GM21360 (cell line): ENCODE measurements around the gene CPVL.

Experiments used
- ATAC-seq: cut with Tn5 transposase; IDR thresholded peaks from one replicate; pipeline ENCODE4 v1.9.1; 2021; ENCODE audit warnings: mild to moderate bottlenecking, moderate library complexity; ENCODE audit not compliant: unreplicated experiment

Gene CPVL

GRCh38 chr7:28984217-28984616 lies 162.1 kb downstream of the CPVL start:
- ATAC-seq: no peak

DNA sequence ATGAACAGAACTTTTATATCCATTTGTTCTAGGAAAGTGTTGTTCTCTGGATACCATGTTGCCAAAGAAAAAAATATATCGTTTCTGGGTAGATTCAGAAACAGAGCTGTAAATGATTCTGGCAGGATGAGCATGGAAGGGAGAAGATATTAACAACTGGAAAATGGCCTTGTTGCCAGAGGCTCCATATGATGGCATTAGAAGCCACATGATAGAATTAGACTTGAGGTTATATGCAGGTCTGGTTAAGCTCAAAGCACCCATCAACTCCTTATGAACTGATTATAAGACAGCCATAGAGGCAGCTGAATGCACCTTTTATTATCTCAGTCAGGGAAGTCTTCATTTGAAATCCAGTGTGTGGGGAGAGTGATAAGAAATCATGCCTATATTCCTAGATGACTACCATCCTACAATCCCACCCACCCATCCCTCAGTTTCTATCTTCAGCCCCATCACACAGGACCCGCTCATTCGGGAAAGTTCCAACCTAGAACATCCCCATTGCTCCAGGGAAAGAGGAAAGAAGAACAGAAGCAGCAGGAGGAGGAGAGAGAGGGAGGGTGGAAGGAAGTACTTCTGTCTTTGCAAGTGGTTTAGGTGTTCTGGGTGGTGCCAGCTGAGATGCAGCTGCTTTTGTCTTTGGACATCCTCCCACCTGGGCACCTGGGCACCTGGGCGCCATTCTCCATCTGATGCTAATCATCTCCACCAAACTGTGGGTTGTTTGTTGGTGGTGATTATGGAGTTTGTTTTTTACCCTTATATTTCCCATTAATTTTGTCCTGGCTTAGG lies 162.7 kb downstream of the CPVL start:
- ATAC-seq: no peak

GRCh38 chr7:28981161-28981465 lies 165.2 kb downstream of the CPVL start:
- no peak for ATAC-seq

DNA sequence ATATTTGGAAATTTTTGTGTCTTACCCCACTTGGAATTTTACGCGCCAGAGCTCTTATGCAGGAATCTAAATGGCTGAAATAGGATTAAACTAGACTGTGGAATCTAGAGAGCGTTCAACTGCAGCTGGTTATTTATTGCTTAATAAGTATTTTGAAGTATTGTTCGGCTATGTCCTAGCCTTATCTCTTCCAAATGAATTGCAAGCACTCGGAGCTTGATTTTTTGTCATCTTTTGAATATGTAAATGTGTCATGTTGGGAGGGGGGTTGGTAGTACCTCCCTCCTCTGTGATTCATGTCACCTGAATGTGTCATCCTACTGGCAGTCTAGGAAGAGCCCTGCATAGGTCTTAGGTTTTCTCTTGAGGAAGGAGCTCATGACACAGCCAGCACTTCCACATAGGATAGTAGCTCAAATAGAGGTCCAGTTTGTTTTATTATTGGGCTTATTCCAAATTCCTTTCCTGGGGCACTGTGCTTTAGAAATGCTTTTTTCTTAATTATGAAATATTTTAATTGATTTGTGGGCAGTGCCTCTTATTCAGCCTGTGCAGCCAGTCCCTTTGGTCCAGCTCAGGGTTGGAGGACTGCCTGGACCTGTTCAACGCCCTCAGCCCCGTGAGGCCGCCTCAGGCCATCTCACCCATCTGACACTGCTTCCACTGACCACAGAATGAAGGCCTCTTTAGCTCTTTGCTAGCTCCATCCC lies 165.7 kb downstream of the CPVL start:
- ATAC-seq: no peak

- no peak for ATAC-seq
Measured at GRCh38 chr7:28979776-28980175, 166.6 kb downstream of the CPVL start.

DNA sequence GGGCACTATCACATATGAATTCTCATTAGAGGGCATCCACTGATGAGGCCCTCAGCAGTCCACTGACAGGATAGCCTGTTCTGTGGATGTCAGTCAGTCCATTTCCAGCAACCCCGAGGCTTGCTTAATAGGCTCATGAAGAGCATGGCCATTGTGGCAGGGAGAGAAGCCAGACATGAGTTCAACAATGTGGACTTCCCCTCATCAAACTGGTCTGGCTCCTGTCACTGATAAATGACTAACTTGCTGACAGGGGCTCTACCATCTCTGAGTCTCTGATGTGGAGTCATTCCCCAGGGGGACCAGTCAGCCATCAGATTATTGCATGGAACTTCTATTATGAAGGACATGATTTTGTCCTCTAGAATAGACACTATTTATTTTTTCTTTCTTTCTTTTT lies 168.5 kb downstream of the CPVL start:
- ATAC-seq: no peak

DNA sequence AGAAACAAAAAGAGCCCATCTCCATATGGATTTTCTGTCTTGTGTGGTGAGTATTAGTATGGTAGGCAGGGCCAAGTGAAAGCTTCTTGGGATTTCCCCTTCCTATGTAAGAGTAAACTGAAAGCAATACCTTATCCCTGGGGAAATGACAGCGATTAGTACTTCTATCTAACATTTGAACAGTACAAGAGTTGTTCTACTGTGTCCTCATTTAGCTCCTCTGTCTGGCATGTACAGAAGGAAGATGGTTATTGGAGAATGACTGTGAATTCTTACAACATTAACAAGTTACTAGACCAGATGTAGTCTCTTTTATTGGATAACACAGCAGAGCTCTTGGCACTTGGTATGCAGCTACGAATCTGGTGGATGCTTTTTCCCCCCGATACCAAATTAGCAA lies 170.3 kb downstream of the CPVL start:
- ATAC-seq: no peak

- no peak for ATAC-seq
Measured at GRCh38 chr7:28973591-28973990, 172.7 kb downstream of the CPVL start.

DNA sequence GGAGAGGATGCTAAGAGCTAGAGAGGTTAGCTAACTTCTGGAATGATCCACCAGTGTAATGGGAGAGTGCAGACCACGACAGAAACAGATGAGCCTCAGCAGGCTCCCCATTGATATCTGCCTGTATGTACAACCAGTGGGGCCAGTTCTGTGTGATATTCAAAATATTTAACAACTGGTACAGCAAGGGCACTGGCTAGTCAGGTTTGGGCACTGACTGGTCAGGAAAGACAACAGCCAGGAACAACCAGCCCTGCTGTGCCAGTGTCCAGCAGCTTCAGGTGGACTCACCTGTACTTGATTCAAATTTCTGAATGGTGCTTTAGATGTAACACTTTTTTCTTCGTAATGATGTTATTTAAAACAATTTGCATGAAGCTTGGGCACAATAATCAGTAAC lies 182.3 kb downstream of the CPVL start:
- no peak for ATAC-seq

- no peak for ATAC-seq
Measured at GRCh38 chr7:28961972-28962371, 184.4 kb downstream of the CPVL start.

DNA sequence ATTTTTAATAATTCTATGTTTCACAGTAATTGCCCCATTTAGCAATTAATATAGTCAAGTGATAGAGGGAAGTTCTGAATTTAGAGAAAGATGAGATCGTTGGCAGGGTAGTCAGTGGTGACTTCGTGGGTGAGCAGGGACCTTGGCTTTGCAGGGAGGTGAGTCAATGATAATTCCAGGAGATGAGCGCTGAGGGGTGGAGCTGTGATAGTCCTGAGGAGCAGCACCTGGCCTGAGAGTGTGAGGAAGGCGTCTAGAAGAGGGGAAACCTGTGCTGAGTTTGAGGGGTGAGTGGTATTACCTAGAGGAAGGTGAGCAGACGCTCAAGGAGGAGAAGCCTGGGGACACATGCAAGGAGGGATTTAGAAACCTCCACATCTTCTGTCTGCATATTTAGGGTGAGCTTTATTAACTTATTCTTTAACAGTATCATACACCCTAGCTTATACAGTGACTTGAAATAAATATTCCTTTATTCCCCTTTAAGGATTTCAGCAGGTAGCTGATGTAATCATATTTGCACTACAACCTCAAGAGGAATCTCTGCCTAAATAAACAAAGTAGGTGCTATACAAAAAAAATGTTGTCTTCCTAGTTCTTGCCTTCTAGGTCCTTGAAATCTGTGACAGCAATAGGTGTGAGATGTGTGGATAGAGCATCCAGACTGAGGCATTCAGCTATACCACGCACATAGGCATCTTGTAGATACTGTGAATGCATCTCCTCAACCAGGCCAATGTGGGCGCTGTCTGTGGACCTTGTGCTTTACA lies 186.1 kb downstream of the CPVL start:
- no peak for ATAC-seq

- ATAC-seq: no peak
Measured at GRCh38 chr7:28958980-28959347, 187.4 kb downstream of the CPVL start.

DNA sequence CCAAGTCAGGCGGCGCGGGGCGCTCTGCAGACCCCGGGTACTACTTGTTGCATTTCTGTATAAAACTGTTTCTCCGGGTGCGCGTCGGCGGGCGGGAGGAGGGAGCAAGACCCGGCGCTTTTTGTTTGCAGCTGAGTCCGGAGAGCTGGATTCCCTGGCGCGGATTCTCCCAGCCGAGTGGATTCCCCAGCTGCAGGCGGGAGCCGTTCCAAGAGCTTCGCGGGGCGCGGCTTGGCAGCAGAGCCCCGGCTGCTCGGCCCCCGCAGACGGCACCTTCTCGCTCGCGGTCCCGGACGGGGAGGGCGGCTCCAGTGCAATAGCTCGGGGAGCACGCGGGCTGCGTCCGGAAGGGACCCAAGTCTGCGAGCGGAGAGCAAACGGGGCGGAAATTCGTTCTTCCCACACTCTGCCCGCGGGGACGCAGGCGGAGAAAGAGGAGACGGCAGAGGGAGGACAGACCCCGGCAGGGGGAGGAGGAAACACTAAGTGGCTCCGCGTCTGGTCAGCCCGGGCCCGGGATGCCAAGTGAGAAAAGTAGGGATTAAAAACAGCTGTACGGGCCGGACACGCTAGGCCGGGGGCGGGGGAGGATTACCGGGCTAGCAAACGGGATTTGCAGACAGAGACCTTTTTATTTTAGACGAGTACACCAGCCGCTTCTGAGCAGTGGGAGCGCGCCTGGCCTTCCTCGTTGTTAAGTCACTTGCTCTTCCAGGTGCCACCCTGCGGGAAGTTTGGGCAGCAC lies 187.9 kb downstream of the CPVL start, which contains the start of gene TRIL:
Gene TRIL (minus strand): TSS at position 96 of the 745 bp plus-strand sequence. CDS start 284 bp downstream, outside the sequence.
- ATAC-seq: no peak

GRCh38 chr7:28957751-28958234 lies 188.5 kb downstream of the CPVL start:
- no peak for ATAC-seq

DNA sequence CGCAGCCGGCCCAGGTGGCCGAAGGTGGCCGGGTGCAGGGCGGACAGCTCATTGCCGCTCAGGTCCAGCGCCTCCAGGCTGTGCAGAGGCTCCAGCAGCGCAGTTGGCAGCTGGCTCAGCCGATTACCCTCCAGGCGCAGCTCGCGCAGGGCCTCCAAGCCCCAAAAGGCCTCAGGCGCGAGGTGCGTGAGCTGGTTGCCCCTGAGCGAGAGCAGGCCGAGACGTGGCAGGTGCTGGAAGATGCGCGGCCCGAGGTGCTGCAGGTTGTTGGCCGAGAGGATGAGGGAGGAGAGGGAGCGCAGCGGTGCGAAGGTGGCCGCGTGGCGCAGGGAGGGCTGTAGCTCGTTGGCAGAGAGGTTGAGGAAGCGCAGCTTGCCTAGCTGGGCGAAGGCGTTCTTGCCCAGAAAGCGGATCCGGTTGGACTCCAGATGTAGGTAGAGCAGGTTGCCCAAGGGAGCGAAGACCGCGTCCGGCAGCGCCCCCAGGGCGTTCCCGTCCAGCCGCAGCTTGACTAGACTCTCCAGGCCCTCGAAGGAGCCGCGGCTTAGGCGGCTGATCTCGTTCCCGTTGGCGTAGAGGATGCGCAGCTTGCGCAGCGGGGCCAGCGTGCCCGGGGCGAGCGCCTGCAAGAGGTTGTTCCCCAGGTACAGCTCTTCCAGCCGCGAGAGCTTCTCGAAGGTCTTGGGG lies 189.1 kb downstream of the CPVL start:
- no peak for ATAC-seq

DNA sequence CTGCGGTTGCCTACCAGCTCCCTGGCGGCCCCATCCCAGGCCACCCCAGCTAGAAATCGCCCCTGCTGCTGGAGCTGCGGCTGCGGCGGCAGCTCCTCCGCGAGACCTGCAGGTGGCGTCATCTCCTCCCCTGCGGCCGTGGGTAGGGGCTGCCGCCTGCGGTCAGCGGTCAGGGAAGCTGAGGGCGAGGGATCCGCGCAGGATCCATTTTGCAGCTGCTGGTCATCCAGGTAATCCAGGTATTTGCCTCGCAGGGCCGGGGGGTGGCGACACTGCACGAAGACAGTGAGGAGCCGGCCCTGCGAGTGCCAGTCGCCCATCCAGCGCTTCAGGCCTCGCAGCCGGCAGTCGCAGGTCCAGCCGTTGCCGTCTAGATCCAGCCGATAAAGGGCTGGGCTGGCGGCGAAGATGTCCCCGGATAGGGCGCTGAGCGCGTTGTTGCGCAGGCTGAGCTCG lies 189.7 kb downstream of the CPVL start:
- no peak for ATAC-seq

GRCh38 chr7:28955718-28956607 lies 190.4 kb downstream of the CPVL start:
- ATAC-seq: no peak

DNA sequence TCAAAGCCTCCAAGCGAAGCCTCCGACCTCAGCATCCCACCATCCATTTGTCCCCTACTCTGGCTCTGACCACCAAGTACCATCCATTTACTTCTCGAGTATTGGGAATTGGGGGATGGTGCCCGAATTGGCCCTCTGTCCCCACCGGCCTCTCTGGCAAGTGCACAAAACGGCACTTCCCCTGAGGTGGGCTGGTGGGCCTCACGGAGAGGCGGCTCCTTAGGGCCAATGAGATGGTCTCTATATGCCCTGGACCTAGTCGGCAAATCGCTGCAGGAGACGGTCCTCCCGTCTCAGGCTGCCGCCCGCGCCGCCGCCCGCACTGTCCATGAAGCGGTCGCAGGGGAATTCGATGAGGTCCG lies 191.0 kb downstream of the CPVL start:
- no peak for ATAC-seq

- no peak for ATAC-seq
Measured at GRCh38 chr7:28954946-28955345, 191.4 kb downstream of the CPVL start.
